Activated CD4-positive, alpha-beta T cell treated with anti-CD3 and anti-CD28 coated beads, Interleukin-2, Interleukin-4, amounts not matched to agents 100 ng/mL and 50 ng/mL, durations not matched to agents 16 hours and 8 hours (primary cell): ENCODE data around the gene C6orf47.

Experiments
- DNase-seq: peaks from one replicate; pipeline ENCODE4 v3.0.0-alpha.2; 2020; ENCODE audit warnings: low spot score

Gene C6orf47

DNA sequence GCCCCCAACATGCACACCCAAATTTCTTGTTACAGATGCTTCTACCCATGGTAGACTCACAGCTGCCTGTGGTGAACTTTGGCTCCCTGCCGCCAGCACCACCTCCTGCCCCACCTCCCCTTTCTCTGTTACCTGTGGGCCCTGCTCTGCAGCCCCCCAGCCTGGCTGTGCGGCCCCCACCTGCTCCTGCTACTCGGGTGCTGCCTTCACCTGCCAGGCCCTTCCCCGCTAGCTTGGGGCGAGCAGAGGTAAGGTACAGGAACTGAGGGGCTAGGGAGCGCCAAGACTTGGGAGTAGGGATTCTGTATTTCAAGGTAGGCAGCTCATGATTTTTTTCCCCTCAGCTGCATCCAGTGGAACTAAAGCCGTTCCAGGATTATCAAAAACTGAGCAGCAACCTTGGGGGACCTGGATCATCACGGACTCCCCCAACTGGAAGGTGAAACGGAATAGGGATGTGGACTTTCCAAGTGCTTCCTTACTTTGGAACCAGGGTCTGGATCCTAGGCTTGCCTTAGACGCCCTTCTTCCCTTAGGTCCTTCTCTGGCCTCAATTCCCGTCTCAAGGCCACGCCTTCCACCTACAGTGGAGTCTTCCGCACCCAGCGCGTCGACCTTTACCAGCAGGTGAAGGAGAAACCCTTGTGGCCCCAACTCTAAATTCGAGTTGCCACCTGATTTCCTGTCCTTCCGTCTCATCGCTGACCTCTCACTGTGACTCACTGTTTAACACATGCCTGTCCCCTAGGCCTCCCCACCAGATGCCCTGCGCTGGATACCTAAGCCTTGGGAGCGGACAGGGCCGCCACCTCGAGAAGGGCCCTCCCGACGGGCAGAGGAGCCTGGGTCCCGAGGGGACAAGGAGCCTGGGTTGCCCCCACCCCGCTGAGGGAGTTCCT lies 23.6 kb downstream of the C6orf47 start:
- DNase-seq = no peak

DNA sequence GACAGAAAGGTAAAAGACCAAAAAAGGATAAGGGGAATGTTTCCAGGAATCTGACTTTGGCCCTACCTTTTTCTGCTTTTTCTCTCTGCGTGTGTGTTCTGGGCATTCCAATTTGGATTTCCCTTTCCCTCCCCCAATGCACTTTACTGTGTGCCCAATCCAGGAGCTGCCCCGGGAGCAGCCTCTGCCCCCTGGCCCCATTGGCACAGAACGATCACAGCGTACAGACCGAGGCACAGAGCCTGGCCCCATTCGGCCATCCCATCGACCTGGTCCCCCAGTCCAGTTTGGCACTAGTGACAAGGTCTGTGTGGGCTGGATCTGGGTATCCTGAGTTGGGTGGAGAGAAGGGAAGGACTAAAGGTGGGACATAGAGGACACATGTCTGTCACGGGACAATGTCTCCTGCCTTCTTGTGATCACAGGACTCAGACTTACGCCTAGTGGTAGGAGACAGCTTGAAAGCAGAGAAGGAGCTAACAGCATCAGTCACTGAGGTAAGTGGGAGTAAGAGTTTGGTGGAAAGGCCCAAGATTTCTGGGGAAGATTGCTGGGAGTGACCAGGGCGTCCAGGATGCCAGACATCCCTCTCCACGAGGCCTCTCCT lies 25.5 kb downstream of the C6orf47 start:
- no peak for DNase-seq

DNA sequence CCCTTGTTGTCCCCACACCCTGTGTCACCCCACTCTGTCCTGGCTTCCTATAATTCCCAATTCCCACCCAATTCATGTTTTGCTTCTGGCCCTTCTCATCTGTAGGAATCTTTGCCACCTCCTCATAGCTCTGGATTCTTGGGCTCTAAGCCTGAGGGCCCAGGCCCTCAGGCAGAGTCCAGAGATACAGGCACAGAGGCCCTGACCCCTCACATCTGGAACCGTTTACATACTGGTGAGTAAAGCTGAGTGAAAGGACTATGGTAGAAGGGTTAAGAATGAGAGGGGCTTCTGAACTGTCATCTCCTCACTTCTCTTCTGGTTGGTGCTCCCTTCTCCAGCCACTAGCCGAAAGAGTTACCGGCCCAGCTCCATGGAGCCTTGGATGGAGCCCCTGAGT lies 26.4 kb downstream of the C6orf47 start:
- no peak for DNase-seq

DNA sequence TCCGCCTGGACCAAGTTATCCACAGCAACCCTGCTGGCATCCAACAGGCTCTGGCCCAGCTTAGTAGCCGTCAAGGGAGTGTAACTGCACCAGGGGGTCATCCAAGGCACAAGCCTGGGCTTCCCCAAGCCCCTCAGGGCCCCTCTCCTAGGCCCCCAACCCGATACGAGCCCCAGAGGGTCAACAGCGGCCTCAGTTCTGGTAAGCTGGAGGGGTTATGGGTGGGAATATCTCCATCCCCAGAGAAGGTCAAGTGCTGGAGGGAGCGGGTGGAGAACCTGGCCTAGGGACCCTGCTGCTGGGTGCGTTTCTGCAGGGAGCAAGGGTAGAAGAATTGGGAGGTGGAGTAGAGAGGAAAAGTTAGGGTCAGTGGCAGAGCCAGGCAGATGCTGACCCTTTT lies 27.1 kb downstream of the C6orf47 start:
- DNase-seq = no peak

DNA sequence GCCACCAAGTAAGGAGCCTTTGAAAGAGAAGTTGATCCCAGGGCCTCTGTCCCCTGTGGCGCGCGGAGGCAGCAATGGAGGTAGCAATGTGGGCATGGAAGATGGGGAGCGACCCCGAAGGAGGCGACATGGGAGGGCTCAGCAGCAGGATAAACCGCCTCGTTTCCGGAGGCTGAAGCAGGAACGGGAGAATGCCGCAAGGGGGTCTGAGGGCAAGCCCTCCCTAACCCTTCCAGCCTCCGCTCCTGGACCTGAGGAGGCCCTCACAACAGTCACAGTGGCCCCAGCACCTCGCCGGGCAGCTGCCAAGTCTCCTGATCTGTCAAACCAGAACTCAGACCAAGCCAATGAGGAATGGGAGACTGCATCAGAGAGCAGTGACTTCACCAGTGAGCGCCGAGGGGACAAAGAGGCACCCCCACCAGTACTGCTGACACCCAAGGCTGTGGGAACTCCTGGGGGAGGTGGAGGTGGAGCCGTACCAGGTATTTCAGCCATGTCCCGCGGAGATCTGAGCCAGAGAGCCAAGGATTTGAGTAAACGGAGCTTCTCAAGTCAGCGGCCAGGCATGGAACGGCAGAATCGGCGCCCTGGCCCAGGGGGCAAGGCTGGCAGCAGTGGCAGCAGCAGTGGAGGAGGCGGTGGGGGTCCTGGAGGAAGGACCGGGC lies 28.2 kb downstream of the C6orf47 start:
- DNase-seq = no peak

DNA sequence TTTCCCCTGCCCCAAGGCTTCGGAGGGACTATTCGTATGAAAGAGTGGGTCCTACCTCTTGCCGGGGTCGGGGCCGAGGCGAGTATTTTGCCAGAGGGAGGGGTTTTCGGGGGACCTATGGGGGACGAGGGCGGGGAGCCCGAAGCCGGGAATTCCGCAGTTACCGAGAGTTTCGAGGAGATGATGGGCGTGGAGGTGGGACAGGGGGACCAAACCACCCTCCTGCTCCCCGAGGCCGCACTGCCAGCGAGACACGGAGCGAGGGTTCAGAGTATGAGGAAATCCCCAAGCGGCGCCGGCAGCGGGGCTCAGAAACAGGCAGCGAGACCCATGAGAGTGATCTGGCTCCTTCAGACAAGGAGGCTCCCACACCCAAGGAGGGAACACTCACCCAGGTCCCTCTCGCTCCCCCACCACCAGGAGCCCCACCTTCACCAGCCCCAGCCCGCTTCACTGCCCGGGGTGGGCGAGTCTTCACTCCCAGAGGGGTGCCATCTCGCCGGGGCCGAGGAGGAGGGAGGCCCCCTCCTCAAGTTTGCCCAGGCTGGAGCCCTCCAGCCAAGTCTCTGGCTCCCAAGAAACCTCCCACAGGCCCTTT lies 28.8 kb downstream of the C6orf47 start:
- DNase-seq = no peak

DNA sequence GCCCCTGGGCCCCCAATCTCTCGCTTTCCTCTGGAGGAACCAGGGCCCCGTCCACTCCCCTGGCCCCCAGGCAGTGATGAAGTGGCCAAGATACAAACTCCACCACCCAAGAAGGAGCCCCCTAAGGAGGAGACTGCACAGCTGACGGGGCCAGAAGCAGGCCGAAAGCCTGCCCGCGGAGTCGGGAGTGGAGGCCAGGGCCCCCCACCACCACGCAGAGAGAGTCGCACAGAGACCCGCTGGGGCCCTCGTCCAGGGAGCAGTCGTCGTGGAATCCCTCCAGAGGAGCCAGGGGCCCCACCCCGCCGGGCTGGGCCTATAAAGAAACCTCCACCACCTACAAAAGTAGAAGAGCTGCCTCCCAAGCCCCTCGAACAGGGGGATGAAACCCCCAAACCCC lies 29.4 kb downstream of the C6orf47 start:
- no peak for DNase-seq

DNA sequence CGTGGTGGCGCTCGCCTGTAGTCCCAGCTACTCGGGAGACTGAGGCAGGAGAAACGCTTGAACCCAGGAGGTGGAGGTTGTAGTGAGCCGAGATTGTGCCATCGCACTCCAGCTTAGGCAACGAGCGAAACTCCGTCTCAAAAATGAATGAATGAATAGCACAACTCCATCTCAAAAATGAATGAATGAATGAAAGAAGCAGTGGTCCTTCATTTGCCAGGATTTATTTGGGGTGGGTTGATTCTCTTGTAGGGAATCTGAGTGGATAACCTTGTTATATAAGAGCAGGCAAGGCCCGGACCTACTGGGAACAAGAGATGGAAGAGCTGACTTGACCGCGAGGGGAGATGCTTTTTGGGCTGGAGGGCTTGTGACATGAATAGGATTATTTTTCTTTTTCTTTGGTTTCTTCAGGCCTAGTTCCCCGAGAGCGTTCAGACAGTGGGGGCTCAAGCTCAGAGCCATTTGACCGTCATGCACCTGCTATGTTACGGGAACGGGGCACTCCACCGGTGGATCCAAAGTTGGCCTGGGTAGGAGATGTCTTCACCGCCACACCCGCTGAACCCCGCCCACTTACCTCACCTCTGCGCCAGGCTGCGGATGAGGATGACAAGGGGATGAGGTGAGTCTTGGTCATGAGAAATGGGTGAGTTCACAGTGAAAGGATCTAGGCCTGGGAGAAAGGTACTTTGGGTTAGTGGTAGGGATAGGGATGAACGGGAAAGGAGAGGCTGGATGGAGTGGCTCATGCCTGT lies 30.2 kb downstream of the C6orf47 start:
- DNase-seq = no peak

DNA sequence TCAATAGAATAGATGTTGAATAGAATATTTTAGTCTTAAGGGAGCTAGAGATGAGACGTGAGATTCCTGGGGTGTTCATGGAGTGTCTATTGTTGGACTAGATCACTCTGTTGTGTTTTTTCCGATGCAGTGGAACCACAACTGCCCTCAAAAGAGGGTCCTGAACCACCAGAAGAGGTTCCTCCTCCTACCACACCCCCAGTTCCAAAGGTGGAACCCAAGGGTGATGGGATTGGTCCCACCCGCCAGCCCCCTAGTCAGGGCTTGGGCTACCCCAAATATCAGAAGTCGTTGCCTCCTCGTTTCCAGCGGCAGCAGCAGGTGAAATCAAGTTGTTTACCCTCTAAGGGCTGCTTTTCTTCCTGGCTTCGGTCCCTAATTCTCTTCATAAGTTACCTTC lies 31.6 kb downstream of the C6orf47 start:
- DNase-seq = no peak

DNA sequence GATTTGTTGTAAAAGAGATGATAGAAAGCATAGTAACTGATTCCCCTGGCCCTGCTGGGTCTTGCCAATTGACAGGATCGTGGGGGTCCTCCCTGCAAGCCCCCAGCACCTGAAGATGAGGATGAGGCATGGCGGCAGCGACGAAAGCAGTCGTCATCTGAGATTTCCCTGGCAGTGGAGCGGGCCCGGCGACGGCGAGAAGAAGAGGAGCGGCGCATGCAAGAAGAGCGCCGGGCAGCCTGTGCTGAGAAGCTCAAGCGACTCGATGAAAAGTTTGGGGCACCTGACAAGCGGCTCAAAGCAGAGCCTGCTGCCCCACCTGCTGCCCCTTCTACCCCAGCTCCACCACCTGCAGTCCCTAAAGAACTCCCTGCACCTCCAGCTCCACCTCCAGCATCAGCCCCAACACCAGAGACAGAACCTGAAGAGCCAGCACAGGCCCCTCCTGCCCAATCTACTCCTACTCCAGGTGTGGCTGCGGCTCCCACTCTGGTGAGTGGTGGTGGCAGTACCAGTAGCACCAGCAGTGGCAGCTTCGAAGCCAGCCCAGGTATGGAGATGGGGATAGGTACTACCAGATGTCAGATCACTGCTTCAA lies 32.8 kb downstream of the C6orf47 start:
- DNase-seq = no peak

DNA sequence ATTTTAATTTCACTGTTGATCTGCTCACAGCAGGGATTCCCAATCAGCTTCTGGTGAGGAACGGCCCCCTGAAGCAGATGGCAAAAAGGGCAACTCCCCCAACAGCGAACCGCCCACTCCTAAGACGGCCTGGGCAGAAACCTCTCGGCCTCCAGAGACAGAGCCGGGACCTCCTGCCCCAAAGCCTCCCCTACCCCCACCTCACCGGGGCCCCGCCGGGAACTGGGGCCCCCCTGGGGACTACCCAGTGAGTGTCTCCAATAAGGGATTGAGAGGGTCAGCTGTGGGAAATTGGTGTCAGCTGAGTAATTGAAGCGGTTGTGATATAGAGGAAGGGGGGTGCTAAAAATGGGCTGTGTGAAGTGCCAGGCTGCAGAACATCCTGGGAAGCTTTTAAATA lies 33.6 kb downstream of the C6orf47 start:
- no peak for DNase-seq

DNA sequence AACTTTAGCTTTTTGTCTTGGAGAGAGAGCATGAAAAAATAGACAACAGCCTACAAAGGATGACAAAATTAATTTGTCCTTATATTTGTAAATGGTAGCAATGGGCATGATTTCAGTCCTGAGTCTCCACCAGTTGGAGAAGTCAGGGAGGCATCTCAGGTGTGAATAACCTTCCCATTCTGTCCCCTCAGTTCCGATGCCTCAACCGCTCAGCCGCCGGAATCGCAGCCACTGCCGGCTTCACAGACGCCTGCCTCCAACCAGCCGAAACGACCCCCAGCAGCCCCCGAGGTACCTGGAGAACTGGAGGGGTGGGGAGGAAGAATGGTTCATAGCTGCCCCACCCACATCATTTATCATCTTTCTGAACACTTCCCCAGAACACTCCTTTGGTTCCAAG lies 36.5 kb downstream of the C6orf47 start:
- no peak for DNase-seq

DNA sequence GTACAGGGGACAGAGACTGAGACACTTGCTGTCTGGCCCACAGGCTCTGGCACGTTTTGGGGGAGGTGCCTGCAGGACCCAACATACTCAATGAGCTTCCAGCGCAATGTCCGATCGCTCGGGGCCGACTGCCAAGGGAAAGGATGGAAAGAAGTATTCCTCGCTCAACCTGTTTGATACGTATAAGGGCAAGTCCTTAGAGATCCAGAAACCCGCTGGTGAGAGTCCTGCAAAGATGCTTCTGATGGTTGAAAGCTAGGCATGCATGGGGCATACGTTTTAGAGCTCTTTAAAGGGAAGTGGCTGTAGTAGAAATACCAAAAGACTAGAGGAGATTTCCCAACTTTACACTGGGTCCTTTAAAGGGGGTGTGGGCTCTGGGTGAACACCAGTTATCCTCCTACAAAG lies 37.9 kb downstream of the C6orf47 start:
- DNase-seq = no peak

DNA sequence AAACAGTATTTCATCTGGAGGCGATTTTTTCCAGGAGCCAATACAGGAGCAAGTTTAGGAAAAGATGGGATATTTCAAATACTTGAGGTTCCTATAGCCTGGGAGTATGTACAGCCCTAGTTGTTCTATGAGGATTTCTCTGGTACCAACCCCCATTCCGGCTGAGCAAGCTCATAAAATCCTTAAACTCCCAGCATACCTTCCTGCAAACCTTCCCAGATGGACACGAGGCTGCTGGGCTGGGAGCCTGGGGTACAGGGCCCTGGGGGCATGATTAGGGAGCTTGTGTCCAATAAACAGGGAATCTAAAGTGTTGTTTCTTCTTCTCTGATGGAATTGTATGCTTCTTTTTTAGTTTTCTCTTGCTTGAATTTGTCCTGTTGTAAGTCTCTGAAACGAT lies 38.6 kb downstream of the C6orf47 start:
- DNase-seq = no peak

DNA sequence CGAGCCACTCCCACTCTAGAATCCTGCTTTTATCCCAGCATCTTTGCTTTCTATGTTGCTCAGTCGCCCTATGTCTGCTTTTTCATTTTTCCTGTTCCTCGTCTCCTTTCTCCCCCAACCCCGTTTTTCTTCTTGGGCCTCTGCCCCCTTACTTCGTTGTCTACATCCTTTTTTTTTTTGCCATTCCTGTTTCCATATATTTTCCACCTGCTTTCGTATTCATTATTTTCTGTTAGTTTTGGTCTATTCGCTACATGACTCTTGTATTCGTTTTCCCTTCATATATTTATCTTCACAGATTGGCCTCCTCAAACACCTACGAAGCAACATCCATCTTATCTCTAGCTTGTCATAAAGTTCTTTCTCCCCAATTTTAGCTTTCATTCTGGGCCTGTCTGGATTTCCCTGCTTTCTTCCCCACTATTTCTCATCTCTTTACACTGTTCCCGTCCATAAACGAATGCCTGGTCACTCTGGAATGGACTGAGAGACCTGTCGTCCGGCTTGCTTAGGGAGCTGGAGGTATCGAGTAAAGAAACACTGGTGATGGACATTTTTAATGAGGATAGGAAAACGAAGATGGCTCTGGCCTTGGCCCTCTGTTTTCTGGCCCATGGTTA lies 39.1 kb downstream of the C6orf47 start:
- DNase-seq = no peak

DNA sequence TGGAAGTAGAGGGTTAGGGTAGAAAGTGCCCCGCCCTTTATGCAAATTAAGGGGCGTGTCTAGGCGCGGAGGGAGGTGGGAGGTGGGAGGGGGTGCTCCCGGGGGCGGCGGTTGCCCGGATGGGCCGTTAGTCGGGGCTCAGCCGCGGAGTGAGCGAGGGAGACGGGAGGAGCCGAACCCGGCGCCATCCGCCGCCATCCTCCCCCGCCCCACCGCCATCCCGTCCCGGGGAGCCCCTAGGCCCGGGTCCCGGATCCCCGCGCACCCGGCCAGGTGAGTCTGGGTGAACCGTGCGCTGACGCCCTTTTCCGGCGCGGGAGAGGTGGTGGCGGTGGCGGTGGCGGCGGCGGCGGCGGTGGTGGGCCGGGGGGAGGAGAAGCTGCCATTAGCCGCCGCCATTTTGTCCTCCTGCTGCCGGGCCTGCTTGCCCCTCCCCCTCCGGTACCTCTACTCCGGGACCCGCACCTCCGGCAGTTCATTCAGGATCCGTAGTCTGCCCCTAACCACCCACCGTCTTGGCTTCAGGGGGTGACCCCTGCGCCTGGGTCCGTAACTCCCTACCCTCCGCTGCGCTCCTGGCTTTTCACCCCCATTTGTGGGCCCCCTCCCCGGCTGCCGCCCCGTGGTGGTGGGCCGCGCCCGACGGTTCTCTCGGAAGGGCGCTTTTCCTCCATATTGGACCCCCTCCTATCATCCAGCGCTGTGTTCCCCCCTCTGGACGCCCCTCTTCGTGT lies 39.8 kb downstream of the C6orf47 start, which contains the start of gene PRRC2A:
TSS of gene PRRC2A (plus strand) at position 130 of the 734 bp plus-strand sequence. CDS start 2,075 bp downstream, outside the sequence.
- DNase-seq = peak; percentile 76

DNA sequence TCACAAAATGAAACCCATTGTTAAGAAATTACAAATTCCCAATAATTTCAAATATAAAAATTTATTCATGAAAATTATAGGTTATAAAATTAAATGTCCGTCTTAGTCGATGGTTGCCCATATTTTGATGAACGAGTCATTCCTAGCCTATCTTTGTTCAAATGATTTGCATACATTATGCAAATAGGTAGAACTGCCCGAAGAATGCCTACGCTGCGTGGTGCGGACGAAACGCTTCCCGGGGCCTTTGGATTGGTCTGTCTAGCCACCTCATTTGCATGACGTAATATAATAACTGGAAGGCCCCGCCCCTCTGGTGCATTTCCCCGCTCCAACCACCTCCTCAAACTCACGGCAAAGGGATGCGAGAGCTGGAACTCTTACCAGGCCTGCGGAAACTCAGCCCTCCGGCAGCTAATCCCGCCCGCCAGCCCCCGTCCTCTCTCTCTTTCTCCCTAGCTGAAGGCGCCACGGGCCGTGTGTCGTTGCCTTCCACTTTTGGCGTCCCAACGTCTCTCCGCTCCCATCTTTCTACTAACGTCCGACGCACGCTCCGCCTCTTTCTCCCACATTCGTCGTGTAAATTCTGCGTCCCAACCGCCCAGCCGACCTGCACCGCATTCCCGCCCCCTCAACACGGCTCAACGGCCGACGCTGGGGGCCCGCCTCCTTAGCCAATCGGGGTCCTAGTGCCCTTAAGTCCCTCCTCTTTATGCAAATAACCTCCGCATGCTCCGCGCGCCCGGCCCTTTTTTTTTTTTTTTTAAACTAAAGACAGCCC lies 40.6 kb downstream of the C6orf47 start:
- DNase-seq = peak; percentile 99

DNA sequence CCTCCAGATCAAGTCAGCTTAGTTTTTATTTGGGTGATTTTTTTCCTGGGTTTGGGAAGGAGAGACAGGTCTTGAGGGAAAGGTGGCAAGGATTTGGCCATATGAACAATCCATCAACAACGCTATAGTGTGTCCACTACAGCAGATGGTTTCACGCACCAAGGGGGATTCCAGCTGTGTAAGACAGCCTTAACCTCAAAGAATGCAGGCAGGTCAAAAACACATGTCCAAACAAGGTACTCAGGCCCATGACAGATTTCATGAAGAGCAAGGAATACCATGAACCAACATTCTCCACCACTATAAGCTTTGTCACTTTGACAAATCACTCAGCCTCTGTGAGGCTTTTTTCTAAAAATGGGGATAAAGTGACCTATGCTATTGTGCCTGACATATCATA lies 43.6 kb downstream of the C6orf47 start:
- DNase-seq = no peak

DNA sequence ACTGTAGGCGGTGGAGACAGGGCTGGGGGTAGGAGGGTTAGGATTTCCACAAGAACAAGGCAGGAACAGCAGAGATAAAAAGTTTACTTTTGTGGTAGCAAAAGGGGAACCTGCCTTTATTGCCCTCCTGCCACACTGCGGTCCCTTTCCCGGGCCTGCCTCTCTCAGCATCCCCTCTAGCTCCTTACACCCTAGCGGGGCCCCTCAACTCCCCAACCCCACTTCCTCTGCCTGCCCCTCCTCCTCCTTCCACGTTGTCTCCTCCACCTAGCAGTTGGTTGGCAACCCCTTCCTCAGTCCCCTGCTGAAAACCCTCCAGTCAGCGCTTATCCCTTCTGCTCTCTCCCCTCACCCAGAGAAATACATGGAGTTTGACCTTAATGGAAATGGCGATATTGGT lies 44.8 kb downstream of the C6orf47 start:
- DNase-seq = peak; percentile 32
